Esophagus muscularis mucosa (tissue), 4 donors: ENCODE measurements around the gene HEPHL1. TPM values are rescaled to one million over a fixed set of nuclear protein-coding genes. Genes with fewer than 3 reads are reported as not detected.

Source experiments
- DNase-seq: peaks from one replicate; pipeline ENCODE4 v3.0.0-alpha.2; 2017; ENCODE audit errors: extremely low spot score
- H3K27ac ChIP-seq, 4 donors: fragments of 200-600 bp; sonication (generic); replicated peaks in 1 of 4; 1 replicate in 3 of 4; 2 replicates in 1 of 4; pipeline ENCODE4 v1.5.1; 2016 to 2019; ENCODE audit warnings: mild to moderate bottlenecking in 1 of 4
- H3K27me3 ChIP-seq, 4 donors: fragments of 200-600 bp; sonication (generic); one replicate each; pipeline versions ENCODE4 v1.5.1 to v1.6.0; 2016 to 2019
- H3K36me3 ChIP-seq, 4 donors: fragments of 200-600 bp; sonication (generic); one replicate each; pipeline ENCODE4 v1.5.1; 2016 to 2019
- H3K4me1 ChIP-seq, 4 donors: fragments of 200-600 bp; sonication (generic); one replicate each; pipeline ENCODE4 v1.5.1; 2016 to 2019
- H3K4me3 ChIP-seq, 4 donors: fragments of 200-600 bp; sonication (generic); 1 replicate in 2 of 4; 2 replicates in 2 of 4; pipeline ENCODE4 v1.5.1; 2016 to 2019; ENCODE audit warnings: mild to moderate bottlenecking in 4 of 4, moderate library complexity in 1 of 4
- H3K9me3 ChIP-seq, 4 donors: fragments of 200-600 bp; sonication (generic); 1 replicate in 3 of 4; 2 replicates in 1 of 4; pipeline ENCODE4 v1.5.1; 2016 to 2019
- CTCF ChIP-seq, 3 experiments: fragments of 200-600 bp in 2 of 3; fragments of 450-650 bp in 1 of 3; sonication (generic) in 2 of 3; IDR thresholded peaks; one replicate each; pipeline ENCODE4 v1.5.1; 2017 to 2019; ENCODE audit warnings: antibody characterized with exemption in 3 of 3, mild to moderate bottlenecking in 2 of 3, moderate library complexity in 1 of 3
- EP300 ChIP-seq: sonication (generic); formaldehyde crosslinking; IDR thresholded peaks from one replicate; pipeline ENCODE4 v1.6.1; 2017; ENCODE audit warnings: antibody characterized with exemption
- POLR2A ChIP-seq: fragments of 450-650 bp; IDR thresholded peaks from one replicate; pipeline ENCODE4 v1.6.1; 2017; ENCODE audit warnings: antibody characterized with exemption, moderate library complexity, mild to moderate bottlenecking, low read depth
- POLR2AphosphoS5 ChIP-seq, 2 donors: sonication (generic); formaldehyde crosslinking; IDR thresholded peaks; one replicate each; pipeline ENCODE4 v1.6.1; 2017; ENCODE audit warnings: antibody characterized with exemption in 2 of 2
- WGBS: methylation state at CpG from one replicate; pipeline ENCODE4 v1.1.5; 2018; 5-methylcytosine and 5-hydroxymethylcytosine counted together
- intact Hi-C: fragments of 100-400 bp; cut with DNase I; formaldehyde crosslinking; loops from one replicate; pipeline ENCODE4 v1.15.1; 2023
- total RNA-seq, 4 donors: library from RNA; depleted of rRNA; stranded (reverse); fragments of >200 nt; gene quantifications; one replicate each; pipeline versions ENCODE4 v1.1.0 to v1.2.1, GENCODE V29; 2016

HEPHL1 gene
- total RNA-seq, 4 donors from 2014 or later: 0.42 TPM; not detected in 3

GRCh38 chr11:94150704-94151685 is 129.8 kb downstream of the HEPHL1 start:
- 83% methylated on average over 4 of the region's 4 CpGs for WGBS
- DNase-seq: no peak
- TF ChIP-seq POLR2A (no peak), CTCF (IDR thresholded peaks at IDR 0.05) (no peak), EP300 (no peak), POLR2AphosphoS5 (IDR thresholded peaks at IDR 0.05) (no peak)
- intact Hi-C loops: no loop called here
- H3K4me1 ChIP-seq: peaks cover 31 to 82% (median 66%) of the 10 kb centered on the region in 4 donors
- H3K27me3 ChIP-seq: no peaks in the 10 kb centered on the region
- H3K36me3 ChIP-seq: peaks cover 0 to 13% (median 6%) of the 10 kb centered on the region in 4 donors
- no peaks in the 10 kb centered on the region for H3K9me3 ChIP-seq
- H3K4me3 ChIP-seq: no peak overlapping the region
- H3K27ac ChIP-seq: no peak overlapping the region

DNA sequence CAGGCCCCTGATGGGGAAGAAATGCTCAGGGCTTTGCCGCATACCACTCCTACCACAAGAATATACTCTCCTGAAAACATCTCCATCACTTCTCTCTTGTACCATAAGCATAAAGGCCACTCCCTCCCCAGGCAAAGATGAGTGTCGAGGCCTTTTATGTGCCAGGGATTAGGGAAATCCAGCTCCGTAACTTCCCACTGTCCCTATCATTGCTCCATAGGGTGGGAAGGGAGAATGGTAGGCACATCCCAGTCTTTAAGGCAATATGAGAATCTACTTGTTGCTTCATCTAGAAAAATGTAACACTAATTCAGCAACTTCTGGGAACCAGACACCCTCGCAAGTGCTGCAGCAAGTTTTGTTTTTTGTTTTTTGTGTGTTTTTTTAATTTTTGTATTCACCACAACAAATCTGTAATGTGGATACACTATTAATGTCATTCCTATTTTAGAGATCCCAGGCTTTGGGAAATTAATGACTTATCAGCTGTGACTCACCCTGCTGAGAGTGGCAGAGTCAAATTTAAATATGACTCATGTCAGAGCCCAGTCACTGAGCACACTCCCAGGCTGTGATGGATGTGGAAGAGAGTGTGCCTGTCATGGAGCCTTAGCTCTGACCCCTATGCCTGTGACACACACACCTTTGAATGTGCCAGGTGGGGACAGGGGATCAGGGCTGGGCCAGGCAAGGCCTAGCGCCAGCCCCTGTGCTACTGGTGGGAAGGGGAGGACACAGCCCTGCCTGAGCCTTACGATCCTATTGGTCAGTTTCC is 130.9 kb downstream of the HEPHL1 start:
- Histone ChIP-seq H3K27me3 (no peaks in the 10 kb centered on the region), H3K4me1 (peaks cover 31 to 76% (median 67%) of the 10 kb centered on the region in 4 donors), H3K9me3 (no peaks in the 10 kb centered on the region), H3K27ac (no peak overlapping the region), H3K4me3 (no peak overlapping the region), H3K36me3 (peaks cover 0 to 13% (median 6%) of the 10 kb centered on the region in 4 donors)
- intact Hi-C loops: no loop called here
- WGBS: 83% methylated on average over 6 of the region's 6 CpGs
- no peak for TF ChIP-seq POLR2AphosphoS5 (IDR thresholded peaks at IDR 0.05)
- no peak for TF ChIP-seq EP300
- no peak for TF ChIP-seq CTCF (IDR thresholded peaks at IDR 0.05)
- no peak for TF ChIP-seq POLR2A
- no peak for DNase-seq

- TF ChIP-seq POLR2AphosphoS5 (IDR thresholded peaks at IDR 0.05): no peak
- no peak for TF ChIP-seq POLR2A
- TF ChIP-seq EP300: no peak
- TF ChIP-seq CTCF (IDR thresholded peaks at IDR 0.05): no peak
- Histone ChIP-seq H3K4me3 (no peak overlapping the region), H3K27ac (no peak overlapping the region), H3K9me3 (no peaks in the 10 kb centered on the region), H3K27me3 (no peaks in the 10 kb centered on the region), H3K36me3 (peaks cover 0 to 13% (median 6%) of the 10 kb centered on the region in 4 donors), H3K4me1 (peaks cover 31 to 70% (median 62%) of the 10 kb centered on the region in 4 donors)
- intact Hi-C loops: no loop called here
- no peak for DNase-seq
- 77% methylated on average over 6 of the region's 6 CpGs for WGBS
These were observed 131.5 kb downstream of the HEPHL1 start for GRCh38 chr11:94152678-94153065.

GRCh38 chr11:94153320-94153719 is 132.2 kb downstream of the HEPHL1 start:
- no peak overlapping the region for H3K27ac ChIP-seq

More at GRCh38 chr11:94153320-94153719, 132.2 kb downstream of the HEPHL1 start:
- no peak for TF ChIP-seq POLR2AphosphoS5 (IDR thresholded peaks at IDR 0.05)
- TF ChIP-seq CTCF (IDR thresholded peaks at IDR 0.05): no peak
- no peak for TF ChIP-seq EP300
- no peak for TF ChIP-seq POLR2A
- WGBS: 95% methylated on average over 3 of the region's 3 CpGs
- peaks cover 0 to 13% (median 6%) of the 10 kb centered on the region in 4 donors for H3K36me3 ChIP-seq
- H3K4me3 ChIP-seq: no peak overlapping the region
- peaks cover 31 to 67% (median 61%) of the 10 kb centered on the region in 4 donors for H3K4me1 ChIP-seq
- H3K9me3 ChIP-seq: no peaks in the 10 kb centered on the region
- H3K27me3 ChIP-seq: no peaks in the 10 kb centered on the region
- intact Hi-C loops: no loop called here
- DNase-seq: no peak
